ENCODE results near the gene ACOT11.

- TF ChIP-seq CTCF (conservative IDR thresholded peaks at IDR 0.05 in 1 of 2, IDR thresholded peaks at IDR 0.05 in 1 of 2; ENCODE audit: low read depth in 1 of 2, low read length in 2 of 2) (no peak), EZH2 (IDR thresholded peaks at IDR 0.05; ENCODE audit: low read length, missing control alignments) (no peak)
These were observed 18.6 kb downstream of the ACOT11 start for GRCh38 chr1:54566438-54567141.

Data from fibroblast of lung (primary cell).